Measurements from ENCODE around the gene GRM8. TPM values are rescaled to one million over a fixed set of nuclear protein-coding genes. Genes with fewer than 3 reads are reported as not detected.
"Not testable (repeated sequence)": the region's sequence is repeated elsewhere in the genome, so short reads cannot be mapped to it uniquely, and the experiment has no call there.

GRM8 gene
- polyA plus RNA-seq, 4 donors = 1.1 to 11.4 (median 8.5) TPM

- no peak for DNase-seq (ENCODE audit: low read depth in 4 of 4, low spot score in 3 of 4)
Measured at GRCh38 chr7:126839624-126840023, 413.1 kb downstream of the GRM8 start.

GRCh38 chr7:126838194-126838593 is 414.5 kb downstream of the GRM8 start:
- DNase-seq (ENCODE audit: low read depth in 4 of 4, low spot score in 3 of 4) = no peak

- DNase-seq (ENCODE audit: low read depth in 4 of 4, low spot score in 3 of 4) = not testable (repeated sequence)
Measured at GRCh38 chr7:126831241-126831640, 421.5 kb downstream of the GRM8 start.

- DNase-seq (ENCODE audit: low read depth in 4 of 4, low spot score in 3 of 4) = no peak
Measured at GRCh38 chr7:126820925-126821324, 431.8 kb downstream of the GRM8 start.

GRCh38 chr7:126819197-126819484 is 433.6 kb downstream of the GRM8 start:
- DNase-seq (ENCODE audit: low read depth in 4 of 4, low spot score in 3 of 4) = no peak

- DNase-seq (ENCODE audit: low read depth in 4 of 4, low spot score in 3 of 4) = no peak
Measured at GRCh38 chr7:126818393-126819196, 434.1 kb downstream of the GRM8 start.

- DNase-seq (ENCODE audit: low read depth in 4 of 4, low spot score in 3 of 4) = no peak
Measured at GRCh38 chr7:126809188-126809587, 443.6 kb downstream of the GRM8 start.

- no peak for DNase-seq (ENCODE audit: low read depth in 4 of 4, low spot score in 3 of 4)
Measured at GRCh38 chr7:126806614-126807013, 446.1 kb downstream of the GRM8 start.

- DNase-seq (ENCODE audit: low read depth in 4 of 4, low spot score in 3 of 4) = no peak
Measured at GRCh38 chr7:126805351-126805750, 447.4 kb downstream of the GRM8 start.

- DNase-seq (ENCODE audit: low read depth in 4 of 4, low spot score in 3 of 4) = no peak
Measured at GRCh38 chr7:126804604-126805003, 448.1 kb downstream of the GRM8 start.

- DNase-seq (ENCODE audit: low read depth in 4 of 4, low spot score in 3 of 4) = no peak
Measured at GRCh38 chr7:126803990-126804389, 448.8 kb downstream of the GRM8 start.

- DNase-seq (ENCODE audit: low read depth in 4 of 4, low spot score in 3 of 4) = peak; percentile 10 to 25 (median 21)
Measured at GRCh38 chr7:126803060-126803665, 449.6 kb downstream of the GRM8 start.

- no peak for DNase-seq (ENCODE audit: low read depth in 4 of 4, low spot score in 3 of 4)
Measured at GRCh38 chr7:126801733-126802132, 451.0 kb downstream of the GRM8 start.

- DNase-seq (ENCODE audit: low read depth in 4 of 4, low spot score in 3 of 4) = no peak
Measured at GRCh38 chr7:126799541-126799940, 453.2 kb downstream of the GRM8 start.

GRCh38 chr7:126792521-126792920 is 460.2 kb downstream of the GRM8 start:
- DNase-seq (ENCODE audit: low read depth in 4 of 4, low spot score in 3 of 4) = no peak

- DNase-seq (ENCODE audit: low read depth in 4 of 4, low spot score in 3 of 4) = no peak
Measured at GRCh38 chr7:126791306-126791705, 461.4 kb downstream of the GRM8 start.

GRCh38 chr7:126790763-126791162 is 462.0 kb downstream of the GRM8 start:
- no peak for DNase-seq (ENCODE audit: low read depth in 4 of 4, low spot score in 3 of 4)

GRCh38 chr7:126783613-126784012 is 469.1 kb downstream of the GRM8 start:
- no peak for DNase-seq (ENCODE audit: low read depth in 4 of 4, low spot score in 3 of 4)

- no peak for DNase-seq (ENCODE audit: low read depth in 4 of 4, low spot score in 3 of 4)
Measured at GRCh38 chr7:126780993-126781392, 471.7 kb downstream of the GRM8 start.

GRCh38 chr7:126778101-126778500 is 474.6 kb downstream of the GRM8 start:
- no peak for DNase-seq (ENCODE audit: low read depth in 4 of 4, low spot score in 3 of 4)

- DNase-seq (ENCODE audit: low read depth in 4 of 4, low spot score in 3 of 4) = no peak
Measured at GRCh38 chr7:126776498-126776897, 476.2 kb downstream of the GRM8 start.

- DNase-seq (ENCODE audit: low read depth in 4 of 4, low spot score in 3 of 4) = no peak
Measured at GRCh38 chr7:126774077-126774476, 478.7 kb downstream of the GRM8 start.
